Heart right ventricle (tissue), 16 donors: ENCODE data around the gene FGGY. TPM values are rescaled to one million over a fixed set of nuclear protein-coding genes. Genes with fewer than 3 reads are reported as not detected.

Experiments used
- ATAC-seq, 8 donors: fragments of 200-7000 bp; cut with Tn5 transposase; one replicate each; pipeline ENCODE4 v1.9.1; 2020; ENCODE audit warnings: mild to moderate bottlenecking in 8 of 8, moderate library complexity in 8 of 8, moderate number of reproducible peaks in 1 of 8
- DNase-seq, 2 donors: peaks; one replicate each; pipeline ENCODE4 v3.0.0-alpha.2; 2020
- H3K27ac ChIP-seq, 10 donors: fragments of 200-600 bp; sonication (generic) in 2 of 10; one replicate each; pipeline versions ENCODE4 v1.5.0 to v1.8.0; 2020 to 2022; ENCODE audit warnings: mild to moderate bottlenecking in 3 of 10
- H3K27me3 ChIP-seq, 7 donors: fragments of 200-600 bp; one replicate each; pipeline ENCODE4 v1.8.0; 2021 to 2022; ENCODE audit warnings: mild to moderate bottlenecking in 2 of 7
- H3K36me3 ChIP-seq, 9 donors: fragments of 200-600 bp; sonication (generic) in 1 of 9; one replicate each; pipeline versions ENCODE4 v1.5.0 to v1.8.0; 2020 to 2022; ENCODE audit warnings: mild to moderate bottlenecking in 2 of 9
- H3K4me1 ChIP-seq, 9 donors: fragments of 200-600 bp; sonication (generic) in 1 of 9; one replicate each; pipeline versions ENCODE4 v1.5.0 to v1.8.0; 2020 to 2022; ENCODE audit warnings: mild to moderate bottlenecking in 4 of 9
- H3K4me3 ChIP-seq, 10 donors: fragments of 200-600 bp; sonication (generic) in 2 of 10; one replicate each; pipeline versions ENCODE4 v1.5.0 to v1.8.0; 2020 to 2022; ENCODE audit warnings: mild to moderate bottlenecking in 7 of 10, moderate library complexity in 2 of 10
- H3K9me3 ChIP-seq, 11 donors: fragments of 200-600 bp in 10 of 11; sonication (generic) in 2 of 11; one replicate each; pipeline versions ENCODE4 v1.5.0 to v1.8.0; 2013 to 2022; ENCODE audit warnings: mild to moderate bottlenecking in 2 of 11, control low read depth in 1 of 11, moderate library complexity in 1 of 11
- CTCF ChIP-seq, 9 donors: fragments of 200-600 bp; sonication (generic) in 2 of 9; IDR thresholded peaks; one replicate each; pipeline versions ENCODE4 v1.5.0 to v1.8.0; 2021 to 2022; ENCODE audit warnings: antibody characterized with exemption in 9 of 9, mild to moderate bottlenecking in 5 of 9, moderate library complexity in 1 of 9
- WGBS, 2 donors: extraction: QIAGEN DNeasy Blood & Tissue Kit; methylation state at CpG; one replicate each; pipeline ENCODE4 v1.1.7; 2013; ENCODE audit warnings: inconsistent platforms in 1 of 2; 5-methylcytosine and 5-hydroxymethylcytosine counted together
- intact Hi-C, 10 donors: fragments of 100-400 bp; cut with DNase I; formaldehyde crosslinking; loops; one replicate each; pipeline versions ENCODE4 v1.11.1 to v1.14.2; 2022
- polyA plus RNA-seq, 2 donors: library from polyadenylated mRNA; stranded (reverse); fragments of 200-250 nt; gene quantifications; one replicate each; pipeline ENCODE4 v1.2.3, GENCODE V29; 2013
- total RNA-seq, 10 donors: library from RNA; stranded (reverse); fragmentation: NEBNext Ultra II Directional in 3 of 10; extraction: Animal tissue kit (Norgen Biotek cat#: 25700) in 3 of 10; gene quantifications; one replicate each; pipeline versions ENCODE4 v1.2.1 to v1.2.4, GENCODE V29; 2021 to 2023
- donor health status: Arrhythmogenic right ventricular cardiomyopathy.
- donor health status: ischemic (EF 13 %, LVEDD 7.1; RV severe dilation, severe dysfunction).
- donor health status: healthy with polysubstance abuse.
- donor health status: DM: no; HTN: yes; CAD: no.
- donor health status: DM: no; HTN: no; CAD: no.
- donor health status: ischemic (EF 25% LVEDD 6.9; RV normal size, moderate dysfunction).
- donor health status: ischemic (EF 25% LVEDD 5.7; RV mildly dilated, moderate dysfunction).
- donor health status: healthy.
- donor health status: DM: yes; HTN: yes; CAD: no.
- donor health status: Ischemic cardiomyopathy.
- donor health status: ischemic (EF 35%, LVEDD 5.7; RV mildly dilated, moderate dysfunction).
- donor health status: nonischemic (EF 11% LVEDD 7.7; RV severe dilation, severe dysfunction).
- donor health status: DM: yes; HTN: yes; CAD: no.
- donor health status: PGD.
- donor health status: ischemic (EF 29% LVEDD 5.4; RV normal size, mild dysfunction).
- donor health status: nonischemic (EF 23%, LVEDD 6.1; RV moderate dilation, normal function).

The FGGY gene
- total and polyA plus RNA-seq, 12 donors, result 3.1 to 51.8 (median 34.7) TPM

- Histone ChIP-seq H3K4me1 (peaks cover 0 to 15% (median 0%) of the 10 kb centered on the region in 9 donors), H3K9me3 (no peaks in the 10 kb centered on the region), H3K27me3 (no peaks in the 10 kb centered on the region), H3K27ac (no peak overlapping the region), H3K4me3 (no peak overlapping the region), H3K36me3 (no peaks in the 10 kb centered on the region)
- ATAC-seq (no peak), DNase-seq (no peak)
- 89 to 97% methylated on average over 3 of the region's 3 CpGs for WGBS, 2 donors
- TF ChIP-seq CTCF (IDR thresholded peaks at IDR 0.05), result no peak
- intact Hi-C loops, result no loop called here
Observed at GRCh38 chr1:59333626-59334277, 36.9 kb downstream of the FGGY start.

- intact Hi-C loops, result no loop called here
- Histone ChIP-seq H3K27me3 (no peaks in the 10 kb centered on the region), H3K36me3 (no peaks in the 10 kb centered on the region), H3K4me1 (no peaks in the 10 kb centered on the region), H3K27ac (no peak overlapping the region), H3K4me3 (no peak overlapping the region), H3K9me3 (no peaks in the 10 kb centered on the region)
- no peak for DNase-seq
- no peak for TF ChIP-seq CTCF (IDR thresholded peaks at IDR 0.05)
- WGBS, 2 donors, result 94 to 95% methylated on average over 5 of the region's 5 CpGs
- no peak for ATAC-seq
Observed at GRCh38 chr1:59340411-59341307, 43.8 kb downstream of the FGGY start.

GRCh38 chr1:59342801-59343575 is 46.1 kb downstream of the FGGY start:
- H3K4me3 ChIP-seq, result no peak overlapping the region
- WGBS, 2 donors, result 93 to 94% methylated on average over 3 of the region's 3 CpGs
- H3K9me3 ChIP-seq, result no peaks in the 10 kb centered on the region
- DNase-seq, result no peak
- no peak overlapping the region for H3K27ac ChIP-seq
- ATAC-seq, result no peak
- no peaks in the 10 kb centered on the region for H3K27me3 ChIP-seq
- TF ChIP-seq CTCF (IDR thresholded peaks at IDR 0.05), result no peak
- no peaks in the 10 kb centered on the region for H3K36me3 ChIP-seq
- no peaks in the 10 kb centered on the region for H3K4me1 ChIP-seq
- intact Hi-C loops, result loop anchor here in 1 of 10 donors (1.0 kb wide), 1 partner anchor 35 kb away; no protein-coding TSS in a partner anchor

GRCh38 chr1:59343576-59343840 is 46.6 kb downstream of the FGGY start:
- H3K36me3 ChIP-seq, result no peaks in the 10 kb centered on the region
- no peak for TF ChIP-seq CTCF (IDR thresholded peaks at IDR 0.05)
- H3K9me3 ChIP-seq, result no peaks in the 10 kb centered on the region
- no peaks in the 10 kb centered on the region for H3K27me3 ChIP-seq
- H3K4me1 ChIP-seq, result no peaks in the 10 kb centered on the region
- H3K4me3 ChIP-seq, result no peak overlapping the region
- 72 to 80% methylated on average over 1 of the region's 1 CpG for WGBS, 2 donors
- no peak overlapping the region for H3K27ac ChIP-seq
- ATAC-seq (no peak), DNase-seq (no peak)
- intact Hi-C loops, result loop anchor here in 1 of 10 donors (1.0 kb wide), 1 partner anchor 35 kb away; no protein-coding TSS in a partner anchor
